CD4-positive, alpha-beta T cell treated with Interleukin-4 for 1 hour (primary cell): ENCODE data around the gene UBR2.

ENCODE experiments used
- DNase-seq, 2 donors: peaks; one replicate each; pipeline ENCODE4 v3.0.0-alpha.2; 2020 to 2022

UBR2 gene

DNA sequence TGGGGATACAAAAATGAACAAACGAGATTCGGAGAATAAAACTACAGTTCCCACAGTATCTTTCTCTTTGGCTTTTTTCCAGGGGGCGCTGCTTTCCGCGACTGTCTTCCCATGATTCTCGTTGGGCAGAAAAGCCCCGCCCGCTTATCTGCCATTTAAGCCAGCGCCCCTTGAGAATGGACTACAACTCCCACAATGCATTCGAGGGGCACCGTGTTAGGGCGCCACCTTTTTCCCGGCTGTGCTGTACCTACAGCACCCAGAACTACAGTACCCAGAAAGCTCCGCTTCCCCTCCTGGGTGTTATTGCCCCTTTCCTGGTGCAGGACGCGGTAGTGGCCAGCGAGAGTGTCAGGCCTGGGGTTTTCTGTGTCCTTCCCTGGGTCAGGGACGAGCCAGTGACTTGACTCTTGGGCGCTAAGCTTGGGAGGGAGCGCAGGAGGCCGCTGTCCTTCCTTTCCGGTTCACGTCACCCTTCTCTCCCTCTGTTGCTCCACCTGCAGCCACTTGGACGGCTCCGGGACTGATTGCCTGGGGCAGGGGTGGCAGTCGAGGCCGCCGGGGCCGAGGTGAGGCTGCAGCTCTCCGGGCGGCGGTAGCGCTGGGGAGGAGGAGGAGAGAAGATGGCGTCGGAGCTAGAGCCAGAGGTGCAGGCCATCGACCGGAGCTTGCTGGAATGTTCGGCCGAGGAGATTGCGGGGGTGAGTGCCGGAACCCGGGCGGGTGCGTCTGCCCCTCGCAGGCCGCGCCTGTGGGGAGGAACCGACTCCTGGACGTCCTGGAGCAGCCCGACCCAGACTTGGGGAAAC, at the start of gene UBR2:
Gene UBR2 (plus strand): TSS at position 333 of the 809 bp plus-strand sequence. CDS start 291 bp downstream, at position 624.
- DNase-seq = peak; percentile 97 to 98

DNA sequence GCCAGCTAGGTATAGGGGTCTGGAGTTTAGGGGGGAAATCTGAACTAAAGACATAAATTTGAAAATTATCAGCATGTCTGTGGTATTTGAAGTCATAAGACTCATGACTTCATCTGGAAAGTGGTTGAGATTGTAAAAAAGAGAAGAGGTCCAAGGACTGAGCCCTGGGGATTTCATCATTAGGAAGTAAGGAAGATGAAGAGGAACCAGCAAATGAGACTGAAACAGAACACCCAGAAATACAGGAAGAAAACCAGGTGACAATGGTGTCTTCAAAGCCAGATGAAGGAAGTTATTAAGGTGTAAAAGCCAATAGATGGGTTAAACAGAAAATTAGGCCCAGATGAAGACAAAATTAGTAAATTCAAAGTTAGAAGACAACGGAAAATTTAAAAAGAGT, 49.1 kb upstream of the UBR2 start:
- DNase-seq = peak in 1 of 2 donors; percentile 3

DNA sequence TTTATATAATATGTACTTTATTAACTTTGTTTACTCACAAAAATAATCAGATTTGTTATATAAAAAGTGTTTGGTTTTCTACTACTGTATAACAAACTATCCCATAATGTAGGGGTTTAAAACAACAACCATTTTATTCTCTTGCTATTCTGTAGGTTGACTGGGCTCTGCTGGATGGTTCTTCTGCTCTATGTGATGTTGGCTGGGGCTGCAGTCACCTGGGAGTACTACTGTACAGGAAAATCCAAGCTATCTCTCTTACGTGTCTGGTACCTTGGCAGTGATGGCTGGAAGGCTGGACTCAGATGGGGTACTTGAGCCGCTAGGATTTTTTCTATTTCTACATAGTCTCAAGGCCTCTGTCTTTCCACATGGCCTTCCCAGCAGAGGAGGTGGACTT, 44.0 kb upstream of the UBR2 start:
- DNase-seq = no peak

DNA sequence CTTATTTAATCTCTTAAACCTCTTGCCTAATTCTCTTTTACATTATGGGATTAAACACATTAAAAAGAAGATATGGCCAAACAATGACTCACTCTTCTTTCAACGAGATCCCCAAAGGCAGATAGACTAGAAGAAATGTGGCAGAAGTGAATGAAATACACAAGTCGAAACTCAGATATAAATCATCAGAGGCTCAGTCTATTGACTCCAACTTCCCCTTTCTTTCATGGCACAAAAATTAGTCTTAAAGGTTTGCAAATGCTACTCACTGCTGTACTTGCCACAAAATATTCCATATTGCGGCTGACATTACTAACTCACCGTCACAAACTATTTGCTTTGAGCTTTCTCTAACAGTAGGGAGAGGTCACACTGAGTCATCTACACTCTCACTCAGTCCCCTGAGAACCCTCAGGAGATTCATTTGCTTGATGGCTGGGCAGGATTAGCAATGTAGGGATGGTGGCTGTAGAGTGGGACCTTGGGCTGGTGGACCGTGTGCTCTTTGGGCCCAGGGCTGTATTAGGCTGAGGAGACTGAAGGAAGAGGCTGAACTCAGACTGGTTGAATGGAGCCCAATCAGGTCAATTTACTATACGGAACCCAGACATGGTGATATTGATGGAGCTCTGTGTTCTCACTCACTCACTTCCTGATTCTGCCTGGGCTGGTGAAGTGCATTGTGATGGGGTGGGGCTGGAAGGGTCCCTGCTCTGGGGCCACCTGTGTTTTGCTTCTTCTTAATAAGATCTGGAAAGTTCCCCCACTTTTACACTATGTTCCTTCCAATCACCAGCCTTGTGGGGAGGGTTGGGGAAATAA, 42.8 kb upstream of the UBR2 start:
- no peak for DNase-seq

DNA sequence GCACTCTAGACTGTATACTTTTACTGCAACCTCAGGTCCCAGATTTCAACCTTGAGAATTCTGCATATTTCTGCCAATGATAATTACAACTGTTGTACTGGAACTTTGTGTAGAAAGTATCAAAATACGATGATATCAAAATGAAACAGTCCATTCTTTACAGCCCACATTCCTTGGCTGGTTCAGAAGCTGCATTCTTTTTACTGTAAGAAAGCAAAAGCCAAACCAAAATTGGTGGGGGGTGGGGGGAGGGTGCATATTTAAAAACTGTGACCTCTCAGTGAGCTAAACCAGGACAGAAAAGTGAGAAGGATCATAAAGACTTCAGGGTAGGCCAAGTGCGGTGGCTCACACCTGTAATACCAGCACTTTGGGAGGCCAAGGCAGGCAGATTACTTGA, 41.8 kb upstream of the UBR2 start:
- DNase-seq = no peak

DNA sequence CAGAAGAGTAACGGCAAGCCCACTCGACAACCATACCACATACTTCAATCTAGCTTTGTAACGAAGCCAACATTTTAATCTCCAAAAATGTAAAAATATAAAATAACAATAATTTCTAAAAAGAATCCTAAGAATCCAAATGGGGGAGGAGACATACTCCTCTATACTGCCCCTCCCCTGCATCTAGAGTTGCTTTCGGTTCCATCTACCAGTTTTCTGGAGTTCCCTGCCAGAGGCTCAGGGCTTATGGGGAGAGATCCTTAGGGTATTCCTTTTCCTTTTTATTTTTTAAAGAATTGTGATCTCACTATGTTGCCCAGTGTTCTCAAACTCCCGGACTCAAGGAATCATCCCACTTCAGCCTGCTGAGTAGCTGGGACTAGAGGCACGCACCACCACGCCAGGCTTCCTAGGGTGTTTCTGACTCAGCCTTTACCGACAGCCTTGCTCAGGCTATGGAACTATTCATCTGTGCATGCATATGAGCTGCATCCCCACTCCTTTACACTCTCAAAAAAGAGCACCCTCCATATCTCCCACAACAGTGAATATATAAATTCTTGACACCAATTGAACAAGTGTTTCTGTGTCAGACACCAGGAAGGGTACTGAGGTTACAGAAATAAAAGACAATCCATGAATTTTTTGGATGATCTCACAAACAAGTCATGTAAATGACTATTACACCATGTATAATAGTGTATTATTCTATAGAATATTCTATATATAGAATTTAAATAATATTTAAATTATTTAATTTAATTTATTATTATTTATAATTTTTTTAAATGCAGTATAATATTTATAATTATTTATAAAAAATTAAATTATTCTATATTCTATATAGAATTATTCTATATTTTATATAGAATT, 40.7 kb upstream of the UBR2 start:
- DNase-seq = no peak

DNA sequence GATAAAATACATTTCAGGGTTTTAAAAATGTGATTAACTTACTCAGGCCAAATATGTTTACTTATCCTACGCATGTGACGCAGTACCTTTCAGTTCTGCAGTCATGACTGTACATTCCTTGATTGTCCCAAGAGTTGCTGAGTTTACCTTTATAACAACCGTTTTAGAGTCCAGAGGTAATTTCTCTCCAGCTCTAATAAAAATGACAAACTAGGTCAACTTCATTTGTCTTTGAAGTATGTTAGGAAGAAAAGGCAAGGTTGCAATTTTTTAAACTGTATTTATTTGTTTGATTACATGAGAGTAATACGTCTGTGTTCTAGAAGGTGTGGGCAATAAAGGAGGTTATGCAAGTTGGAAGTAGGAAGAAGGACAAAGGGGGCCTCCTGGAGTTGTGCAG, 38.6 kb upstream of the UBR2 start:
- DNase-seq = no peak

DNA sequence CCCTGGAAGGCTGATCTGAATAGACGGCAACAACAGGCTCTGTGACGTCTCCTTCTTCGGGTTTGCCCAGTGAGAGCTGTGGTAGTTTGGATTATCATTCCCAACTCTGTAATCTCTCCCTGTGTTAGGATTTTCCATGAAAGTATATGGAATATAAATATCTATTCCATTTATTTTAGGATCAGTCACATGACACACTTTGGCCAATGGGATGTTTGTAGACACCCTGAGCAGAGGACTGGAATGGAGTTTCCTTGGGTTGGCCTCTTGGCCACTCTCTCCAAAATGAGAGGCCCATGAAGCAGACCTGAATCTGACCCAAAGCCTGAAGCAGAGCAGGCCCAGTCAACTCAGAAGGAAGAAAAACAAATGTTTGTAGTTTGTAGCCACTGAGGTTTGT, 37.2 kb upstream of the UBR2 start:
- no peak for DNase-seq

DNA sequence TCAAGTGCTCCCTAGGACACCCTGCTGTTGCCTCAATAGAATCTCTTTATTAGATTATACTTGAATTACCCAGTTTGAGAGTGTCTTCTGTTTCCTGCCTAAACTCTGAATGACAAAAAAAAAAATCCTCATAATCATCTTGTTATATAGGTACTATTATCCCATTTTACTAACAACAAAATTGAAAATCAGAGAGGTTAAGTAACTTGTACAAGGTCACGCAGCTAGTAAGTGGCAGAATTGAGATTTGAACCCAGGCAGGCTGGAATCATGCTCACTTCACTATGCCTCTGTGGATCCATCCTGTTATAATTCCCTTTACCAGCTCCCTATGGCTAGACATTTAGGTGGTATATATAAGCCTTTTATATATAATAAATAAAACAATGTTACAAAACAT, 36.6 kb upstream of the UBR2 start:
- DNase-seq = no peak

DNA sequence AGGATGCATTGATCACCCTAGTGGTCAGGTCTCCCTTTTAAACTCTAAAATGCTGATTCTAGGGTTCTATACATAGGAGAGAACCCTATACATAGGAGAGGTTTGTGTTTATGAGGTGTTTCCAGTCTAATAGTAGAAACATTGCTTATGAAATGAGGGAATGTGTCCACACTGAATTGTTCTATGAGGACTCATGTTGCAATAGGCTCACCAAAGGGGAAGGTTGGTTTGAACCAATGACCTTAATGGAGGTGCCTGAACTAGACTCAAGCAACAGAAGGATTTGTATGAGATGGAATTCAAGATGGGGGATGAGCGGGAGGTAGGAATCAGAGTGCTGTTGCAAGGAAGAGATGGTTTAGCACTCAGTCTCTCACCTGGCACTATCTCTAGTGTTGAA, 33.5 kb upstream of the UBR2 start:
- DNase-seq = no peak

DNA sequence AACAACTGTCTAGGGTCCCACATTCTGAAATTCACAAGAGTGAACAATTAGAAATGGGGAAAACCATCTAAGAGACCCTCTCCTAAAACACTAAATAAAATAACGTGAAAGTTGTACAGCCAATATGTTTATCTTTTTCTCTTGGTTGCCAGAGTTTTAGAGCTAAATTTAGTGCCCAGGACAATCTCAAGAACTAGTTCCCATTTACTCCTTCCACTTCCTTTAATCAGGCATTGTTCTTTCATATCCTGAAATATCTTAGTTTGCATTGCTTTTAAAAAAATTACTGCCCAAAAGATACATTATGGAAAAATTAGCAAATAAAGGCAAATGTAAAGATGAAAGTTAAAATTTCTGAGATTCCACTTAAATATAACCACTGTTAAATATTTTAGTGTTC, 33.1 kb upstream of the UBR2 start:
- DNase-seq = no peak

DNA sequence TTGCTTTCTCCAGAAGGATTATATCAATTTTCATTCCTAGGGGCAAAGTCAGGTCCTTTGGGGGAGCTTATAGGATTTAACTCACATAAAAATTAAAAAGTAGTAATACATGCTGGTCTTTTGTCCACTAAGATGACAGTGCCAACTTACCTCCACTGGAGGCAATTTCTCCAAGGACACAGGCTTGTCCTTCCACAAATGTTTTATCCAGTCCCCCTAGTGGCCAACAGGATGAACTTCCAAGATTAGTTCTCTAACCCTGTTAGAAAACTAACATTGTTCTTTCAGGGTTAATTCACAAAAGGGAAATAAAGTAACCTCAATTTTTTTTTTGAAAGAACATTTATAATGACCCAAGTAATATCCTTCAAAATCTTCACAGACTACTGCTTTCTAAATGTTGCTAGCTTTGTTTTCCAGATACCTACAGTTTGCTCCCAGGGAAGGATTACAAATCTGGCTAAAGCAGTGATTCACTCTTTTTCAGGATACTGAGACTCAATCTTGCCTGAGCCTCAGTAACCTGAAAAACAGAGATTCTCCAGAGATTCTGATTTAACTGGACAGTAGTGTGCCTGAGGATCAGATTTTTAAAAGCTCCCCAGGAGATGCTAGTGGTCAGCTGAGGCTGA, 31.7 kb upstream of the UBR2 start:
- DNase-seq = peak; percentile 17 to 61

DNA sequence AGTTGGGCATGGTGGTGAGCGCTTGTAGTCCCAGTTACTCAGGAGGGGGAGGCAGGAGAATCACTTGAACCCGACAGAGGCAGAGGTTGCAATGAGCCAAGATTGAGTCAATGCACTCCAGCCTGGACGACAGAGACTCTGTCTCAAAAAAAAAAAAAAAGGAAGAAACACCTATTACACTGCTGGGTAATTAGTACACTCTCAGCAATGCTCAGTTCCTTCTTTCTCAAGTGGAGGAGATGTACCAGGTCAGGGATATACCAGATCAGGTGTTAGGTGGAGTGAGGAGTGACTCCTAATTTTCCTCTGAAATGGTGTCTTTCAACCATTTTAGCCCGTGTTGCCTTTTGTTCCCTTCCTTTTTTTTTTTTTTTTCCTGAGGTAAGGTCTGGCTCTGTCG, 30.0 kb upstream of the UBR2 start:
- no peak for DNase-seq

DNA sequence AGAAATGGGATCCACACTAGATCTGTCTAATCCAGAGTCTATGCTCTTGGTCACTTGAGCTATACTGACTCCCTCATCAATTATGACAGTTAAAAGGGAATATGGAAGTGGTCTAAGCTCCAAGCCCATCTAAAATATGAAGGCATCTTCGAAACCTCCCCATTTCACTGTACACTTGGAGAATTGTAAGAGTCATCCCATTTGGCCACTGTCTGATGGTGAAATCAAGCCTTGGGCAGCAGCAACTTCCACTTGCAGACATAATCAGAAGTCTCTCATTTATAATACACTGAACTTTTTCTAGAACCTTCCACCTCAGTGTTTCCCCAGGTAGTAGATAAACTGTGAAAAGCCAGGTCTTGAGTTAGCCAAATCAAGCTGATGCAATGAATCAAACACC, 26.3 kb upstream of the UBR2 start:
- DNase-seq = no peak

DNA sequence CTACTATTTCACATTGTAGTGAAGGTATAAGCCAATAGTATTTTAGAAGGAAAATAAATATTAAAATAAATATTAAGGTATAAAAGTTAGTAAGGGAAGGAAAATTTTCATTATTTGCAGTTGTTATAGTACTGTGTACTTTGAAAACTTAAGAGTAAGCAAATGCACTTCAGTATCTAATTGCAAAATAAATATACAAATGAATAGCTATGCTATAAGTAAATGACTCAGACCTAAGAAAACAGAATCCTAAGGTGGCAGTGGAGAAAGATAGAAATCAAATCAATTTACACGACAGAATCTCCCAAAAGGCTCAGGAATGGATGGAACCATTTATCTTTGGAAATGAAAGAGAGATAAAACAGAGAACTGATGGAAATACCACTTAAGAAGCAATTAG, 24.7 kb upstream of the UBR2 start:
- no peak for DNase-seq

DNA sequence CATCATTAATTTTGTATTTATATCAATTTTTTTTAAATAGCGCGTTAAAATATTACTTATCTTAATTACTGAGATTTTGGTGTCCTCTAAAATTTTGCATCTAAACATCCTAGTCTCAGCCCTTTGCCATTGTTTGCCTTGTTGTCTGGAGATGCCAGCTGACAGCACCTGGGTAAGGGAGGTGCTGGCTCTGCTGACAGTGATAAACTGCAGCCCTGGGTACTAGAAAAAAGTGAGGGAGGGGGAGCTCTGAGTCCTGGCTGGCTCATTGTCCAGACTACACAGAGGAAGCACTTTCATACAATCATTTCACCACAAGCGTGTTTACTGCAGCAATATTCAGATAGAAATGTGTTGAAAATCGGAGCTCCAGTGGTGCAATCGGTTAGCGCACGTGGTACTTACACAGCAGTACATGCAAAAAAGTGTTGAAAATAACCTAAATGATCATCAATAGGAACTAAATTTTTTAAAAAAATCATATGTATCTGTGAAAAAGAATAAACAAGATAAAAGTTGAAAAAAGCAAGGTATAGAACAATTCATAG, 18.5 kb upstream of the UBR2 start:
- peak in 1 of 2 donors; percentile 30 for DNase-seq

DNA sequence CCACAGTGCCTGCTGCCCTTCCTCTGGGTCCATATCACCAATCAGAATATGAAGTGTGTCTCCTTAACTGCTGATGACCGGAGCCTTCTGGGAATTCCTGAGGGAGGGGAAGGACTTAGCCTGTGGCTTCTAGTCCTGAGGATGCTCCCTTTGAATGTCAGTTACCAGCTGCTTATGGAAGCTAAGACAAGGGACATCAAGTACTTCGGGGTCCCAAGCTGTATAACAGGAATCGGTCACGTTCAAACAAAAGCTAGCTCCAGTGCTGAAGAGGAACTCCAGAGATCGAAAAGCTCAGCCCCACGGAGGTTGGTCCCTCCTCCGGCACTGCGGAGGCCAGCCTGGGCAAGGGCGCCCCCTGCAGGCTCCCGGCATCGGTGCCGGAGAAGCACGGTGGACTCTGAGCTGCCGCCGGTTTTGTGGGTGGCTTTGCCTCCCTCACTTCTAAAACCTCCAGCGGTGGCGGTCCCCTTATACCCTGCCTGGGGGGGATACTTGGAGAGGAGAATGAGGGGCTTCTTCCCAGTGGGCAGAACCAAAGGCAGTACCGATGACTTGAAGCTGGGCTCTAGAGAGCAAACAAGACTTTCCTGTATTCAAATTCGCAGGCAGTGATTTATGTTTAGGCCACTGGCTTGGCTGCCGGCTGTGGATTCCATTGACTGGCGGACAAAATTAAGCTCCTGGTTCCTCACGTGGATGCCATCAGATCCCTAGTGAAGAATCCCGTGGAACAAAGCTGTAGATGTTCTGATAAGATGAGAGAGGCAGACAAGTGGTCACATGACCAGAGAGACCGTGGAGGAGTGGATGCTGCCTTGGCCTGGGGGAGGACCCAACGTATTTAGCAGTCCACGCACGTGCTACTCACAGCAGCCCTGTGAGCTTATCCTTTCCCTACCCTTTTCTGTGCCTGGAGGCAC, 16.2 kb upstream of the UBR2 start:
- peak; percentile 85 to 86 for DNase-seq

DNA sequence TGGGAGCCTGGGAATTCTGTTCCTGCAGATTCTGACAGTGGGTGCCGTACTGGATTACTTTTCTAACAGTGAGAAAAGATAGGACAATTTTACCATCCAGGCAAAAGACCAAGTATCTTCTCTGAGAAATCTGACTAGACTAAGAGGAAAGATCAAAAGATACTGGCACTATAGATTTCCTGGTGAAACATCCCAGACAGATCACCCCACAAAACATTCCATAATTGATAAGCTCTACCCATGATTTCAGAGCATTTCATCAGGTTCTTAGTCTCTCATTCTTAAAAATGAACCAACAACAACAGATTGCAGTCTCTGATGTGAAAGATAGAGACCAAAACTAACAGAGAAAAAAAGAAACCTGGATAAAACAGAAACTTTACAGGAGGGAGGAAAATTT, 13.6 kb upstream of the UBR2 start:
- DNase-seq = no peak

DNA sequence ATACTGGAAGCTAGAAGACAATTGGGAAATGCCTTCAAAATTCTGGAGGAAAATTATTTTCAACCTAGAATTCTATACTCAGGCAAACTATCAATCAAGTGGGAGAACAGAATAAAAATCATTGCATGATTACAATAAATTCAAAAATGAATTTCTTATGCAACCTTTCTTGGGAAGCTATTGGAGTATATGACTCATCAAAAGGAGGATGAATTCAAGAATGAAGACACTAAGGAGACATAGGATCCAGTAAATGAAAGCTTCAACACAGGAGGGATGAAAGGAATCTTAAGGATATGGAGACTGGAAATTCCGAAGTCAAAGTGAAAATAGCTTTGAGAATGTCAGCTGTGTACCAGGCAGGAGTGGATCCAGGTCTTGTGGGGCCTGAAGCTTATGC, 12.6 kb upstream of the UBR2 start:
- no peak for DNase-seq

DNA sequence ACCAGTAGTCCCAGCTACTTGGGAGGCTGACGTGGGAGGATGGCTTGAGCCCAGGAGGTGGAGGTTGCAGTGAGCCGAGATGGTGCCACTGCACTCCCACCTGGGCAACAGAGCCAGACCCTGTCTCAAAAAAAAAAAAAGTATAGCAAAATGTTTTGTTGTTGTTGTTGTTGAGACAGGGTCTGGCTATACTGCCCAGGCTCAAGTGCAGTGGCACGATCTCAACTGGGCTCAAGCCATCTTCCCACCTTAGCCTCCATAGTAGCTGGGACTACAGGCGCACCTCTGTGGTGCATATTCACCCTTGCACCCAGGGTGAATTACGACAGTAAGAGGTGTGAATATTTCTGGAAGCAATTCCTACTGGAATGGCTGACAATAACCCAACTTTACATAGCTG, 11.4 kb upstream of the UBR2 start:
- no peak for DNase-seq
